HT-29 (cell line): ENCODE results near the gene RAB6A. TPM values are rescaled to one million over a fixed set of nuclear protein-coding genes. Genes with fewer than 3 reads are reported as not detected.
"Not testable (repeated sequence)": the region's sequence is repeated elsewhere in the genome, so short reads cannot be mapped to it uniquely, and the experiment has no call there.

Source experiments
- DNase-seq: peaks from one replicate; pipeline ENCODE4 v3.0.0-alpha.2; 2015; ENCODE audit warnings: low spot score
- total RNA-seq: library from RNA; depleted of rRNA; stranded (reverse); fragments of >200 nt; shearing (Covaris generic); gene quantifications from 2 replicates; pipeline ENCODE4 v1.2.3, GENCODE V29; 2014

RAB6A gene
- total RNA-seq, 1 experiment from 2014 or later: 158 TPM

DNA sequence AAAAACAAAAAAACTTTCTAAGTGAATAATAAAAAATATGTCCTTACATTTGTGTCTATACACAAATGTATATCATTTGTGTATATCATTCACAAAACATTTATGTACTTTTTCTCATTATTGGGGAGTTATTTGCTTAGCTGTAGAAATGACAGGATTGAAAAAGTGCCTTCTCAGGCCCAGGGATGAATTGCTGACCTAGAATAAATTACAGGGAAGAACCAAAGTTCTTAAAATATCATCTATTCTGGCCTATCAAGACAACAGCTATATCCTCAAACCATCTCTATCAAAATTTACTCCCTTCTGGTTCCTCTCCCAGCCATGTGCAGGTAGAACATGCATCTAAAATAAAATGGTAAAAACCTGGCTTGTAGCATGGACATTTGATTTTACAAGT, 1.9 kb upstream of the RAB6A start:
- no peak for DNase-seq

DNA sequence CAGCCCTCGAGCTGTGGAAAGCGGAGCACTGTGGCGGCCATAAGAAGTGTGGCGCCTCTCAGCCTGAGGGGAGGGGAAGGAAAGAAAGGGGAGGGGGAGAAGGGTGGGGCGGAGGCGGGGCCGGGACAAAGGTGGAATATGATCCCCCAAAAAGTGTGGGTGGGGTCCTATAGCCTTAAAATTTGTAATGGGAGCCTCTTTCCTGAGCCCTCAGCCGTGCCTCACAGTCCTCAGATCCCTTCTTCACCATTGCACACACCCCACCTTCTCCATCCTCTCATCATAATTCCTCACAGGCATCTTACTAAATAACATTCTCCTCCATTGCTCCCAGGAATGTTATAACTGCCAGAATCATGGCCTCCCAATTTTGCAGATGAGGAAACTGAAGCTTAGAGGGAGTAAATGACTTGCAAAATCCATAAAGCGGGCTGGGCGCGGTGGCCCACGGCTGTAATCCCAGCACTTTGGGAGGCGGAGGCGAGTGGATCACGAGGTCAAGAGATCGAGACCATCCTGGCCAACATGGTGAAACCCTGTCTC, 600 bp upstream of the RAB6A start:
- no peak for DNase-seq

GRCh38 chr11:73760135-73760678, 667 bp downstream of the RAB6A start:
- peak; percentile 49 for DNase-seq

- DNase-seq: peak; percentile 55
Observed at GRCh38 chr11:73759610-73760134, 1.2 kb downstream of the RAB6A start.

DNA sequence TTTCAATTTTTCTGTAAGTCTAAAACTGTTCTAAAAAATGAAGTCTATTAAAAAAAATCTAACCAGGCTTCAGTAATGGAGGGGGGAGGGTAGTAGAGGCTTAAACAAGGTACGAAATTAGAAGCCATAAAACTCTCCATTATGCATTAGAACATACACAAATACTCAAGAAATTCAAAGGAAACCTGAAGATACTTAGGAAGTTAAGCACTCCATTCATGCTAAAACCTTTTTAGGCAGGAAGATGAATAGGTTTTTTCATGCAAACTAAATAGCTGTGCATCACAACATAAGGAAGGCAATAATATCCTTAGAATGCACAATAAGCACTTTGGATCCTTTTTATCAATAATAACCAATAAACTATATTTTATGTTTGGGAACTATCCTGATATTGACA, 2.4 kb downstream of the RAB6A start:
- no peak for DNase-seq

DNA sequence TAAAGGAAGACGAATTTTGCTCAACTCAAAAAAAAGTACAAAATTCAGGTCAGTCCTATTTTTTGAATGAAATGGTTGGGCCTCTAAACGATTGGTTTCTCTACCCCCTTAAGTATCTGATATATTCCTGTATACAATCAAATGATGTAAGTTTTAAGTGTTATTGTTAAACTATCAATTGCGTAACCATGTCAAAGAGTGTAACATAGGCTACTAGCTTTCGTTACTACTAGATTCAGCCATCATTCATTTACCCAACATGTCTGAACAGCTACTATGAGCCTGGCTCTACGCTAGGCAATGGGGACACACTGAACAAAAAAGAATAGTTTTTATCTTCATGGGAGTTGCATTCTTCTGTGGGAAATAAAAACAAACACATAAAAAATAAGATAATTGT, 3.3 kb downstream of the RAB6A start:
- DNase-seq: no peak

GRCh38 chr11:73755670-73756069, 5.2 kb downstream of the RAB6A start:
- DNase-seq: no peak

- no peak for DNase-seq
Observed at GRCh38 chr11:73753938-73754337, 6.9 kb downstream of the RAB6A start.

GRCh38 chr11:73752903-73753302, 8.0 kb downstream of the RAB6A start:
- DNase-seq: no peak

- DNase-seq: no peak
Observed at GRCh38 chr11:73752216-73752867, 8.5 kb downstream of the RAB6A start.

GRCh38 chr11:73750862-73751261, 10.0 kb downstream of the RAB6A start:
- DNase-seq: not testable (repeated sequence)

- no peak for DNase-seq
Observed at GRCh38 chr11:73750228-73750627, 10.6 kb downstream of the RAB6A start.

DNA sequence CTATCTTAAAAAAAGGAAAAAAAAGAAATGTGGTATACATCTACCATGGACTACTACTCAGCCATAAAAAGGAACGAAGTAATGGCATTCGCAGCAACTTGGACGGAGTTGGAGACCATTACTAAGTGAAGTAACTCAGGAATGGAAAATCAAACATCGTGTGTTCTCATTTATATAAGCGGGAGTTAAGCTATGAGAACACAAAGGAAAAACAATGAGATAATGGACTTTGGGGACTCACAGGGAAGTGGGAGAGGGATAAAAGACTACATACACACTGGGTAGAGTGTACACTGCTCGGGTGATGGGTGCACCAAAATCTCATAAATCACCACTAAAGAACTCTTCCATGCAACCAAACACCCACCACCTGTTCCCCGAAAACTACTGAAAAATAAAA, 11.8 kb downstream of the RAB6A start:
- no peak for DNase-seq

GRCh38 chr11:73748300-73748699, 12.6 kb downstream of the RAB6A start:
- DNase-seq: no peak

GRCh38 chr11:73747762-73748161, 13.1 kb downstream of the RAB6A start:
- DNase-seq: no peak

- no peak for DNase-seq
Observed at GRCh38 chr11:73746701-73747100, 14.2 kb downstream of the RAB6A start.

DNA sequence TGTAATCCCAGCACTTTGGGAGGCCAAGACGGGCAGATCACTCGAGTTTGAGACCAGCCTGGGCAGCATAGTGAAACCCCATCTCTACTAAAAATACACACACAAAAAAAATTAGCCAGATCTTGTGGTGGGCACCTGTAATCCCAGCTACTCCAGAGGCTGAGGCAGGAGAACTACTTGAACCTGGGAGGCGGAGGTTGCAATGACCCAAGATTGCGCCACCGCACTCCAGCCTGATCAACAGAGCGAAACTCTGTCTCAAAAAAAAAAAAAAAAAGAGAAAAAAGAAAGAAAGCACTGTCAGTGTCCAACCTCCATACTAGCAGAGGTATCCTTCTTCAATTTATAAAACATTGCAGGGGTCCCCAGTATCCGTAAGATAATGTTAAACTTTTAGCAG, 17.8 kb downstream of the RAB6A start:
- DNase-seq: no peak

GRCh38 chr11:73735959-73736358, 24.9 kb downstream of the RAB6A start:
- DNase-seq: not testable (repeated sequence)

- no peak for DNase-seq
Observed at GRCh38 chr11:73734993-73735392, 25.9 kb downstream of the RAB6A start.

- not testable (repeated sequence) for DNase-seq
Observed at GRCh38 chr11:73734011-73734410, 26.9 kb downstream of the RAB6A start.

DNA sequence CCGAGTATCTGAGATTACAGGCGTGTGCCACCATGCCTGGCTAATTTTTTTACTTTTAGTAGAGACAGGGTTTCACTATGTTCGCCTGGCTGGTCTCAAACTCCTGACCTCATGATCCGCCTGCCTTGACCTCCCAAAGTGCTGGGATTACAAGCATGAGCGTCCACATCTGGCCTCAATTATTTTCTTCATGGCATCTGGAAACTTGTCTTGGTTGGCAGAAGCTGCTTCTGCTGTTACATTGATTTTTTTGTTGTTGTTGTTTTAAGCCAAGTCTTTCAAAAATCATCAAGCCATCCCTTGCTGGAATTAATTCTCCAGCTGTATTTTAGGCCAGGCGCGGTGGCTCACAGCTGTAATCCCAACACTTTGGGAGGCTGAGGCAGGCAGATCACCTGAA, 27.9 kb downstream of the RAB6A start:
- DNase-seq: not testable (repeated sequence)

DNA sequence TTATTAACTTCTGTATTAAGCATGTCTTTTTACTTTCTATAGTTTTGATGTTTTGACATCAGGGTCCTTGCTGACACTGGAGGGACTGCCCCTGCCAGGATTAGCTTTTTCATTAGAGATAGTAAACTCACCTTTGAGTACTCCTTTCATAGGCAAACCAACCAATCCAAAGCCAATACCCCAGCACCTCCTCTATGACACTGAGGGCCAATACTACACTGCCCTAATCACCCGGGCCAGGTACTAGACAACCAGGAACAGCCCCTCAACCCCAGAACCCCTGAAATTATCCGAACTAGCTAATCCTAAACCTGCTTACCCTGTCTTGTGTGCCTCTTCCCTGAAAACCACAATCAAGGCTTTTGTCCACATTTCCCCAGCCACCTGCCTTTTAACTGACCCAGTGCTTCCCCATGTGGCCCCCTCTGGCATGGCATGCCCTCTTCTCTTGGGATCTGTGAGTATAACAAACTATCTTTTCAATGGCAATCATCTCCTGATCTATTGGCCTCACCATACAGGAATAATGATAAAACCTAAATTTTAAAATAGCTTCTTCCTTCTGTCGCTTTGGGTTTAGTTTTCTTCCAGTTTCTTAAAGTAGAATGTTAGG, 31.2 kb downstream of the RAB6A start:
- DNase-seq: peak; percentile 45

DNA sequence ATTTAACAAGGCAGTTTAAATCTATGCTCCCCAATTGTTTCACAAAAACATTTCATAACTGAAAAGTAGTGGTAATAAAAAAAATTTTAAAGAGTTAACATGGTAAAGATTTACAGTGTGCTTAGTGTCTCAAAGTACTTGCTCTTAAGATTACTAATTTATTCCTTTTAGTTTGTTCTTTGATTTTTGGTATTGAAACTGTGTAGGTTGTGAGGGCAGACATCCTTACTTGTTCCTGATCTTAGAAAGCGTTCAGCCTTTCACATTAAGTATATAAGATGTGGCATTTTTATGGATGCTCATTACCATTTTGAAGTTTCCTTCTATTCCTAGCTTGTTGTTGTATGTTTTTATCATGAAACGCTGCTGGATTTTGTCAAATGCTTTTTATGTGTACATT, 32.9 kb downstream of the RAB6A start:
- no peak for DNase-seq
